Left colon (tissue), 2 donors: ENCODE measurements around the gene CCR3. TPM values are rescaled to one million over a fixed set of nuclear protein-coding genes. Genes with fewer than 3 reads are reported as not detected.

ENCODE experiments used
- total RNA-seq, 2 donors: library from RNA; stranded (reverse); fragmentation: NEBNext Ultra II Directional; extraction: Animal tissue kit (Norgen Biotek cat#: 25700); gene quantifications; one replicate each; pipeline ENCODE4 v1.2.1, GENCODE V29; 2021
- donor health status: DM: no; HTN: no; CAD: no.
- donor health status: DM: yes; HTN: yes; CAD: no.

CCR3 gene
- total RNA-seq, 2 donors from 2014 or later = 0.28 TPM; not detected in 1

Other genes with a start within 250 kb of the CCR3 start
- 10 to 100 TPM; 23.5 to 32.8 TPM for gene FYCO1, start 246.6 kb upstream of the CCR3 start, total RNA-seq
- gene XCR1, start 215.0 kb upstream of the CCR3 start, total RNA-seq = under 1 TPM in 1 of 2 donors, not detected in 1; 0.64 TPM
- gene CCR1, start 34.1 kb upstream of the CCR3 start, total RNA-seq = 1 to 10 TPM; 1.3 to 4.5 TPM
- 1 to 10 TPM in 1 of 2 donors, under 1 TPM in 1; 0.37 to 3.7 TPM for gene CCR2, start 111.7 kb downstream of the CCR3 start, total RNA-seq
- gene CCR5, start 128.5 kb downstream of the CCR3 start, total RNA-seq = 1 to 10 TPM in 1 of 2 donors, under 1 TPM in 1; 0.55 to 1.8 TPM
- gene CCRL2, start 164.8 kb downstream of the CCR3 start, total RNA-seq = 10 to 100 TPM; 18.3 to 19.4 TPM
- 1 to 10 TPM in 1 of 2 donors, under 1 TPM in 1; 0.53 to 1.0 TPM for gene LTF, start 222.4 kb downstream of the CCR3 start, total RNA-seq